ENCODE measurements around the gene SP4.

Gene SP4

GRCh38 chr7:21450941-21451340 lies 23.1 kb downstream of the SP4 start:
- H3K4me2 ChIP-seq (ENCODE audit: low read length): no peak overlapping the region
- no peaks in the 10 kb centered on the region for H3K4me1 ChIP-seq (ENCODE audit: control insufficient read depth, insufficient read depth, low read length)
- H3K9ac ChIP-seq (ENCODE audit: low read depth, low read length): no peak overlapping the region
- H3K4me3 ChIP-seq (ENCODE audit: low read length): no peak overlapping the region
- peaks cover 4% of the 10 kb centered on the region for H3K9me3 ChIP-seq (replicated peaks; ENCODE audit: low read length)
- H3K27me3 ChIP-seq (ENCODE audit: control insufficient read depth, insufficient read depth, low read length): no peaks in the 10 kb centered on the region
- H3K36me3 ChIP-seq (ENCODE audit: insufficient read depth, low read length): no peaks in the 10 kb centered on the region

DNA sequence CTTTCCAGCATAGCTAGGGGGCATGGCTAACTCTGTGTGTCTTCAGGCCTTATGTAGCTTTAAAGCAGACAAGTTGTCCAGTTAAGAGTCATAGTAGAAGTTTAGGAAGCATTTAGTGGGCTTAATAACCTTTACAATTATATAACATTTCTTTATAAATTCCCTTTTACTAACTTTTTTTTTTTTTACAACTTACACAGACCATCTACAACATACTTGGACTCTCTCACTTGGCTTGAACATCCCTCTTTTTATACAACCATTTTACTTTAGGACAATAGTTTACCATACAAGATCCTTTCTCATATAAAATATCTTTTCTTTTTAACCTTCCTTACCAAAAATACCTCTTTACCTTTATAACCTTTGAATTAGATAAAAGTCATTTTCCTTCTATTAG lies 26.3 kb downstream of the SP4 start:
- Histone ChIP-seq H3K9ac (ENCODE audit: low read depth, low read length) (no peak overlapping the region), H3K36me3 (ENCODE audit: insufficient read depth, low read length) (no peaks in the 10 kb centered on the region), H3K27me3 (ENCODE audit: control insufficient read depth, insufficient read depth, low read length) (no peaks in the 10 kb centered on the region), H3K4me1 (ENCODE audit: control insufficient read depth, insufficient read depth, low read length) (no peaks in the 10 kb centered on the region), H3K9me3 (replicated peaks; ENCODE audit: low read length) (peaks cover 4% of the 10 kb centered on the region), H3K4me3 (ENCODE audit: low read length) (no peak overlapping the region), H3K4me2 (ENCODE audit: low read length) (no peak overlapping the region)

GRCh38 chr7:21454906-21455305 lies 27.0 kb downstream of the SP4 start:
- no peaks in the 10 kb centered on the region for H3K27me3 ChIP-seq (ENCODE audit: control insufficient read depth, insufficient read depth, low read length)
- H3K9ac ChIP-seq (ENCODE audit: low read depth, low read length): no peak overlapping the region
- H3K4me3 ChIP-seq (ENCODE audit: low read length): no peak overlapping the region
- H3K9me3 ChIP-seq (replicated peaks; ENCODE audit: low read length): peaks cover 4% of the 10 kb centered on the region
- H3K4me1 ChIP-seq (ENCODE audit: control insufficient read depth, insufficient read depth, low read length): no peaks in the 10 kb centered on the region
- H3K4me2 ChIP-seq (ENCODE audit: low read length): no peak overlapping the region
- no peaks in the 10 kb centered on the region for H3K36me3 ChIP-seq (ENCODE audit: insufficient read depth, low read length)

DNA sequence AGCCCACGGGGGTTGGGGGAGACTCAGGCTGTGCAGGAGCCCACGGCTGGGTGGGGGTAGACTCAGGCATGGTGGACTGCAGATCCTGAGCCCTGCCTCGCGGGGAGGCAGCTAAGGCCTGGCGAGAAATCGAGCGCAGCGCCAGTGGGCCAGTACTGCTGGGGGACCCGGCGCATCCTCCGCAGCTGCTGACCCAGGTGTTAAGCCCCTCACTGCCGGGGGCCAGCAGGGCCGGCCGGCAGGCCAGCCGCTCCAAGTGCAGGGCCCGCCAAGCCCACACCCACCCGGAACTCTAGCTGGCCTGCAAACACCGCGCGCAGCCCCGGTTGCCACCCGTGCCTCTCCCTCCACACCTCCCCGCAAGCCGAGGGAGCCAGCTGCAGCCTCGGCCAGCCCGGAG lies 33.4 kb downstream of the SP4 start:
- Histone ChIP-seq H3K27me3 (ENCODE audit: control insufficient read depth, insufficient read depth, low read length) (no peaks in the 10 kb centered on the region), H3K36me3 (ENCODE audit: insufficient read depth, low read length) (no peaks in the 10 kb centered on the region), H3K4me1 (ENCODE audit: control insufficient read depth, insufficient read depth, low read length) (no peaks in the 10 kb centered on the region), H3K9me3 (replicated peaks; ENCODE audit: low read length) (no peaks in the 10 kb centered on the region), H3K4me3 (ENCODE audit: low read length) (no peak overlapping the region), H3K9ac (ENCODE audit: low read depth, low read length) (no peak overlapping the region), H3K4me2 (ENCODE audit: low read length) (no peak overlapping the region)

GRCh38 chr7:21462081-21462480 lies 34.2 kb downstream of the SP4 start:
- H3K9me3 ChIP-seq (replicated peaks; ENCODE audit: low read length): no peaks in the 10 kb centered on the region
- H3K9ac ChIP-seq (ENCODE audit: low read depth, low read length): no peak overlapping the region
- no peak overlapping the region for H3K4me3 ChIP-seq (ENCODE audit: low read length)
- no peak overlapping the region for H3K4me2 ChIP-seq (ENCODE audit: low read length)
- H3K36me3 ChIP-seq (ENCODE audit: insufficient read depth, low read length): no peaks in the 10 kb centered on the region
- H3K4me1 ChIP-seq (ENCODE audit: control insufficient read depth, insufficient read depth, low read length): no peaks in the 10 kb centered on the region
- no peaks in the 10 kb centered on the region for H3K27me3 ChIP-seq (ENCODE audit: control insufficient read depth, insufficient read depth, low read length)

DNA sequence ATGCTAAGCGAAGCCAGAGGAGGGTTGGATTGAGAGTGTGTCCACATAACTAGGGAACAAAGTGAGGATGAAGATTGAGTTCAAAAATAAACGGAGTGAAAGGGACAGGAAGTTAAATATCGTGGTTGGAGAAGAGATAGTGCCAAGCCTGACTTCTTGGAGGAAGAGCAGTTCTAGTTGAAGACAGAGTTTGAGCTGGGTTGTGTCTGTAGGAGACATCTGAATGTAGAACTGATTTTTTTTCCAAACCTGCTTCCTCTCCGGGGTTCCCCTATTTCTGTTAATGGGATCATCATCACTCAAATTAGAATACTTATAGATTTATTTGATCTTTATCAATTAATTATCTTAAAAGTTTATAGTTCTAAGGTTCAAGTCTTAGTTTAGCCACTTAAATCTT lies 35.6 kb downstream of the SP4 start:
- H3K4me2 ChIP-seq (ENCODE audit: low read length): no peak overlapping the region
- H3K27me3 ChIP-seq (ENCODE audit: control insufficient read depth, insufficient read depth, low read length): no peaks in the 10 kb centered on the region
- no peak overlapping the region for H3K9ac ChIP-seq (ENCODE audit: low read depth, low read length)
- H3K4me1 ChIP-seq (ENCODE audit: control insufficient read depth, insufficient read depth, low read length): no peaks in the 10 kb centered on the region
- no peaks in the 10 kb centered on the region for H3K9me3 ChIP-seq (replicated peaks; ENCODE audit: low read length)
- H3K4me3 ChIP-seq (ENCODE audit: low read length): no peak overlapping the region
- no peaks in the 10 kb centered on the region for H3K36me3 ChIP-seq (ENCODE audit: insufficient read depth, low read length)

DNA sequence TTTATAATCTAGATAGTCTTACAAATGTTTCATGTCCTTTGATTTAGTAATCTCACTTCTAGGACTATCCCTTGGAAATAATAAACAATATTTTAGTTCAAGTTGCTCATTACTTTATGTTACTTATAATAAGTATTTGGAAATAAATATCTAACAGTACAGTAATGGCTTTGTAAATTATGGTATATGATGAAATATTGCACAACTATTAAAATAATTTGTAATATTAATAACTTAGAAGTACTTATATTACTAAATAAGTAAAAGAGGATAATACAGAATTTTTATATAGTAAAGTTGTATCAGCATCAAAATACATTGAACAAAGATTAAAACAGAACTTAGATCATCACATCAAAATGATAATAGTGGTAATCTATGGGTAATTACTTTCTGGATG lies 41.1 kb downstream of the SP4 start:
- Histone ChIP-seq H3K27me3 (ENCODE audit: control insufficient read depth, insufficient read depth, low read length) (no peaks in the 10 kb centered on the region), H3K4me1 (ENCODE audit: control insufficient read depth, insufficient read depth, low read length) (no peaks in the 10 kb centered on the region), H3K9me3 (replicated peaks; ENCODE audit: low read length) (no peaks in the 10 kb centered on the region), H3K9ac (ENCODE audit: low read depth, low read length) (no peak overlapping the region), H3K36me3 (ENCODE audit: insufficient read depth, low read length) (no peaks in the 10 kb centered on the region), H3K4me3 (ENCODE audit: low read length) (no peak overlapping the region), H3K4me2 (ENCODE audit: low read length) (no peak overlapping the region)

DNA sequence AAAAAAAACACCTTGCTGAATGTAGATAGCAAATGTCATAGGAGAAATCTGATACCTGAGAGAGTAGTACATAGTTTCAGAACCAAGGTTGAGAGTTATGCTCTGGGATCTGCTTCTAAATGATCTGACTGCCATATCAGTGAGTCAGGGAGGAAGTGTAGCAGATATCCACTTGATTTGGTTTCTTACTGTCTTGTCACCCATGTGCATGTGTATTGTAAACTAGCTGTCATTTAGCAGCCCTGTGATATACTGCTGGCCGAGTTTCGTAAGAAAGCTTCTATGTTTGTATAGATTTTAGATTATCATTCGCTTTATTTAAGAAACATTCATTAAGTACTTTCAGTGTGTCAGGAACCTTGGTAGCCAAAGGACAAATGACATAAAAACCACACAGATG lies 42.0 kb downstream of the SP4 start:
- no peak overlapping the region for H3K4me3 ChIP-seq (ENCODE audit: low read length)
- H3K9me3 ChIP-seq (replicated peaks; ENCODE audit: low read length): no peaks in the 10 kb centered on the region
- H3K4me1 ChIP-seq (ENCODE audit: control insufficient read depth, insufficient read depth, low read length): no peaks in the 10 kb centered on the region
- no peaks in the 10 kb centered on the region for H3K27me3 ChIP-seq (ENCODE audit: control insufficient read depth, insufficient read depth, low read length)
- no peaks in the 10 kb centered on the region for H3K36me3 ChIP-seq (ENCODE audit: insufficient read depth, low read length)
- H3K9ac ChIP-seq (ENCODE audit: low read depth, low read length): no peak overlapping the region
- no peak overlapping the region for H3K4me2 ChIP-seq (ENCODE audit: low read length)

- no peaks in the 10 kb centered on the region for H3K4me1 ChIP-seq (ENCODE audit: control insufficient read depth, insufficient read depth, low read length)
- H3K9ac ChIP-seq (ENCODE audit: low read depth, low read length): no peak overlapping the region
- no peaks in the 10 kb centered on the region for H3K9me3 ChIP-seq (replicated peaks; ENCODE audit: low read length)
- H3K4me3 ChIP-seq (ENCODE audit: low read length): no peak overlapping the region
- no peak overlapping the region for H3K4me2 ChIP-seq (ENCODE audit: low read length)
- H3K36me3 ChIP-seq (ENCODE audit: insufficient read depth, low read length): no peaks in the 10 kb centered on the region
- H3K27me3 ChIP-seq (ENCODE audit: control insufficient read depth, insufficient read depth, low read length): no peaks in the 10 kb centered on the region
These were observed 44.1 kb downstream of the SP4 start for GRCh38 chr7:21472029-21472428.

DNA sequence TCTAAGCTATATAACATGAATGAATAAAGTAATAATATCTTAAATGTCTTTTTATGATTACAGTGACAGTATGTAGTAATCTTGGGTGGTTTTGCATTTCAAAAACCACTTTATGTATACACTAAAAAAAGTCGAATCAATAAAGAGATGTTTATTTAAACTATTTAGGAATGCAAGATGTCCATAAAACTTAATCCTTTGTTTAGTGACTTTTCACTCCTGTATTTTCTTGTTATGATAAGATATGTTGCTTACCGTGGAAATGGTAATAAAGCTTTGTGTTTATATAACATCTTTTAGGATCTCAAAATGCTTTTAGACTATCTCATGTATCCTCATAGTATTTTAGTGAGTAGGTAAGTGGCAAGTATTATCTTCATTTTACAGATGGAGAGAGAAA lies 48.5 kb downstream of the SP4 start:
- Histone ChIP-seq H3K9ac (ENCODE audit: low read depth, low read length) (no peak overlapping the region), H3K4me1 (ENCODE audit: control insufficient read depth, insufficient read depth, low read length) (no peaks in the 10 kb centered on the region), H3K27me3 (ENCODE audit: control insufficient read depth, insufficient read depth, low read length) (no peaks in the 10 kb centered on the region), H3K4me2 (ENCODE audit: low read length) (no peak overlapping the region), H3K9me3 (replicated peaks; ENCODE audit: low read length) (no peaks in the 10 kb centered on the region), H3K4me3 (ENCODE audit: low read length) (no peak overlapping the region), H3K36me3 (ENCODE audit: insufficient read depth, low read length) (no peaks in the 10 kb centered on the region)

- no peaks in the 10 kb centered on the region for H3K9me3 ChIP-seq (replicated peaks; ENCODE audit: low read length)
- H3K9ac ChIP-seq (ENCODE audit: low read depth, low read length): no peak overlapping the region
- H3K36me3 ChIP-seq (ENCODE audit: insufficient read depth, low read length): no peaks in the 10 kb centered on the region
- H3K4me3 ChIP-seq (ENCODE audit: low read length): no peak overlapping the region
- H3K27me3 ChIP-seq (ENCODE audit: control insufficient read depth, insufficient read depth, low read length): no peaks in the 10 kb centered on the region
- no peak overlapping the region for H3K4me2 ChIP-seq (ENCODE audit: low read length)
- H3K4me1 ChIP-seq (ENCODE audit: control insufficient read depth, insufficient read depth, low read length): no peaks in the 10 kb centered on the region
These were observed 53.0 kb downstream of the SP4 start for GRCh38 chr7:21480693-21481403.

DNA sequence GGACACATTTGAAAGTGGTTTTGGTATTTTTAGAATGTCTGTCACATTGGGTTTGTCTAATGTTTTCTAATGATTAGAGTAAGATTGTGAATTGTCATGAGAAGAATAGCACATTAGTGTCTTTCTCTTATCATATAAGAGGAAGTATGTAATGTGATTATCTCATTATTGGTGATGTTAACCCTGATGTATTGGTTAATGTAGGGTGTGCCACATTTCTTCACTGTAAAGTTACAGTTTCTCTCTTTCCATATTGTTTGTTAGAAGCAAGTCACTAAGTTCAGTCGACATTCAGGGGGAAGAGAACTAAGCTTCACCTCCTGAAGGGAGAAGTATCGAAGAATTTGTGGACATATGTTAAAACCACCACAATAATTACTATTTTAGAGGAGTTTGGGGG lies 58.6 kb downstream of the SP4 start:
- Histone ChIP-seq H3K27me3 (ENCODE audit: control insufficient read depth, insufficient read depth, low read length) (no peaks in the 10 kb centered on the region), H3K4me2 (ENCODE audit: low read length) (no peak overlapping the region), H3K36me3 (ENCODE audit: insufficient read depth, low read length) (no peaks in the 10 kb centered on the region), H3K9ac (ENCODE audit: low read depth, low read length) (no peak overlapping the region), H3K4me1 (ENCODE audit: control insufficient read depth, insufficient read depth, low read length) (no peaks in the 10 kb centered on the region), H3K4me3 (ENCODE audit: low read length) (no peak overlapping the region), H3K9me3 (replicated peaks; ENCODE audit: low read length) (no peaks in the 10 kb centered on the region)

Measured in skeletal muscle satellite cell (primary cell).